ENCODE measurements around the gene BACE2.
"Not testable (repeated sequence)": the region's sequence is repeated elsewhere in the genome, so short reads cannot be mapped to it uniquely, and the experiment has no call there.

The BACE2 gene

DNA sequence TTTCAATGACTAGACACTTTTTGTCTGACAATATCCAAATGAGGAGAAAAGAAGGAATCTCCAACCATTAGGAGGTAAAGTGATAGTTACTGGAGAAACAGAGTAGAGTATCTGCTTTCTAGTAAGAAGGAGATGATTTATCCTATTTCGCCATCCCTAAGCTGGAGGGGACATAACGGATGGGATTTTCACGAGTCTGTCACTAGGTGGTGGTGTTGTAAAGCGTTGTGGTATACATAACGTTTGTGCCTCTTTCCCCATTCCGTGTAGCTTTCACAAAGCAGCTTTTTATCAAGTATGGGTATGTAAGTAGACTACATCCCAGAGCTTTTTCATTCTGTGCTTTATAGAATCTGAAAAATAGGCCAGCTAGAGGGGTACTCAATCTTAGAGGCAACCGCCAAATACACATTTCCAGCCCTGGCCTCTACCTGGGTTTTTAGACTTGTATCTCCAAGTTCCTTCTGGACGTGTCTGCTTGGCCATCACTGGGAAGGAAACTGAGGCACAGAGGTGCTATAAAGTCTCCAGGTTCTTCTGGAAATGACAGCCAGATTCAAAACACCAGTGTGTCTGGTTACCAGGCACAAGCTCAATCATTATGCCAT, 115.4 kb downstream of the BACE2 start:
- DNase-seq: peak; percentile 87

DNA sequence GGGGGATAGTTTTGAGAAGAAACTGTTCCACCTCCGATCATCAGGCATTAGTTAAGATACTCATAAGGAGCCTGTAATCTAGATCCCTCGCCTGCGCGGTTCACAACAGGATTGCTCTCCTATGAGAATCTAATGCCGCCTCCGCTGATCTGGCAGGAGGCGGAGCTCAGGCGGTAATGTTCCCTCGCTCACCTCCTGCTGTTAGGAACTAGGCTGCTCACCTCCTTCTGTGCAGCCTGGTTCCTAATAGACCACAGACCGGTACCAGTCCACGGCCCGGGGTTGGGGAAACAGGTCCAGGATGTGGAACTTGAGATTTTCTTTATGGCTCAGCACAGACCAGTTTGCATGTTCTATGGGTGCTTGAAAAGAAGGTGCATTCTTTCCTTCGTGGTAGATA, 121.5 kb downstream of the BACE2 start:
- no peak for DNase-seq

DNA sequence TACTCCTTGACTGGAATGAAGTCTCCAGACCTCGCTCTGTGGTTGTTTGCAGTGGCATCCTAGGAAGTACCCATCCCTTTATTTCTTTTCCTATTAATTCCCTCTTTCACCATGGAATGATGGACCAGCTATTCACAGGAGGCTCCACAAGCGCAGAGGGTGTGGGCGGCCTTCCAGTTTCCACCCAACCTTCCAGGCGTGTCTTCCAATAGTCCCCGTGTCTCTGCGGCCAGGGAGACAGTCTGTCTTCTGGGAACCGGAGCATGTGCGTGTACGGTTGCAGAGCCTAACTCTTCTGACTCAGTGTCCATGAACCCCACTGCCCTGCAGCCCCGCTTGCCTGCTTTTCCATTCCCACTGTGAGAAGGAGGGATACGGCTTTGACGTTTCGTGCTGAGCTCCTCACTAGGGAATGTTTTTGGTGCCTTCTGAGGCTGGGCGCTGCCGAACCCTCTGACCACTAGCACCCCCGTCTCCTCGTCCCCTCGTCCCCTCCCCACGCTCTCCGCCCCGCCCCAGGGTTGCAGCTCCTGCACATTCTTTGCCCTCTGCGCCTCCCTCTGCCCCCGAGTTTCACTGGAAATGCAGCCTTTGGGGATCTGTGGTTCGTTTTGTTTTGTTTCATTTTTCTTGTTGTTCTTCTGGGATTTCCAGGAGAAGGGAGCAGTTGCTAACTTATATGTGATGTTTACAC, 122.3 kb downstream of the BACE2 start:
- no peak for DNase-seq

DNA sequence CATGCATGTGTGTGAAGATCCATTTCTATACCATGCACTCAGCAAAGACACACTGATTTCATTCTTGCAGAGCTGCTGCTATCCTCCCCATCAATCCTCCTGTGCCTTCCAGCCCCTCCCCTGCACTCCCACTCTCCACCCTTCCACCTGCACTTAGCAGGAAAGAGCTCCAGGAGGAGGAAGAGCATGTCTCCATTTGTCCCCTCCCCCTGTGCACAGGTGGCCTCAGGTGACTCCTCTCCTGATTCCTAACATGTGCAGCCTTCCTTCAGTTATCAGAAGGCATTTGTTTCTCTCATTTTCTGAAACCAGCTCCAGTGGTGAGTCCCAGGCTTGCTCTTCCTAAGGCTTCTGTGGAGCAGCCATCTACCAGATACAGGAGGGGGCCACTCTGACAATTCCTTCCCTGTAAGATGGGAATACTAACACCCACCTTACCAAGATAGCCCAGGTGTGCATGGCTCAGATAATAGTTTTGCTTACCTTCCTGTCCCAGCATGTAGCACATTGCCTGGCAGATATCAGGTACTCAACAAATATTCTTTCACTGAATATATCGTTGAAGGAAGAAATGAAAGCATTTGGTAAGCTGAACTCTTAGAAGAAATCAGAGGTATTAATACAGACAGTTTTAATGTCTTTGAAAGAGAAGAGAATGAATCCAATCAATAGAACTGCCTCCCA, 126.7 kb downstream of the BACE2 start:
- DNase-seq: peak; percentile 79

DNA sequence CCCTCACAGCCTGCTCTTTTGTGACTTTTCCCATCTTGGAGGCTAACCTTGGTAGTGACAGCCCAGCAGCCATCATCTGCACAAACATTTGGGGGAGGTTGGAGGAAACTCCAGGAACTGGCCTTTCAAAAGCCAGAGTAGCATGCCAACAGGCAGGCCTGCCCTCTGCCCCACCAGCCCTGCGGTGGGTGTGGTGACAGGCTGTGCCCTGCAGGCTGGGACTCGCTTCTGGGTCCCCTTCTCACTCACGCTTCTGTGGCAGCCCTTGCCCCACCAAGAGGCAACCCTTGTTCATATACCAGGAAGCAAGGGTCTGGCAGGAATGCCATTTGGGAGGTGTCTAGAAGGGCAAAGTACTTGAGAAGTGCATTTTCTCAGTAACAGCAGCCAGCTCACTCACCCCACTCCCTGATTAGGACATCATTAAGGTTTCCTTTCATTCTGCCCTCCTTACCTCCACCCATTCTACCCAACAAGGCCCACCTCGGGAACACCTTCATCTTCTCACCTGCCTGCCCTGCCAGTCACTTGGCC, 127.8 kb downstream of the BACE2 start:
- DNase-seq: no peak

DNA sequence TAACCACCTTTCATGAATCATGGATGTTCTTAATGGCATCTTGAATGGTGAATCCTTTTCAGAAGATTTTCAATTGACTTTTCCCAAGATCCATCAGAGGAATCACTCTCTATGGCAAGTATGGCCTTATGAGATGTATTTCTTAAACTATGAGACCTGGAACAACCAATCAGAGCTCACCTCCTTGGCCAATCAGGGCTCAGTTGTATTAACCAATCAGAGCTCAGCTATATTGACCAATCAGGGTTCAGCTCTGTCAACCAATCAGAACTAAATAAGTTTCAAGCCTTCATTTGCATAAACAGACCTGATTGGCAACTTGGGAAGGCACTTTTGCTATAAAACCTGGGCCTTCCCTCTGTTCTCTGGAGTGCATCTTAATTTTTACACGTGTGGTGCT, 135.0 kb downstream of the BACE2 start:
- no peak for DNase-seq

DNA sequence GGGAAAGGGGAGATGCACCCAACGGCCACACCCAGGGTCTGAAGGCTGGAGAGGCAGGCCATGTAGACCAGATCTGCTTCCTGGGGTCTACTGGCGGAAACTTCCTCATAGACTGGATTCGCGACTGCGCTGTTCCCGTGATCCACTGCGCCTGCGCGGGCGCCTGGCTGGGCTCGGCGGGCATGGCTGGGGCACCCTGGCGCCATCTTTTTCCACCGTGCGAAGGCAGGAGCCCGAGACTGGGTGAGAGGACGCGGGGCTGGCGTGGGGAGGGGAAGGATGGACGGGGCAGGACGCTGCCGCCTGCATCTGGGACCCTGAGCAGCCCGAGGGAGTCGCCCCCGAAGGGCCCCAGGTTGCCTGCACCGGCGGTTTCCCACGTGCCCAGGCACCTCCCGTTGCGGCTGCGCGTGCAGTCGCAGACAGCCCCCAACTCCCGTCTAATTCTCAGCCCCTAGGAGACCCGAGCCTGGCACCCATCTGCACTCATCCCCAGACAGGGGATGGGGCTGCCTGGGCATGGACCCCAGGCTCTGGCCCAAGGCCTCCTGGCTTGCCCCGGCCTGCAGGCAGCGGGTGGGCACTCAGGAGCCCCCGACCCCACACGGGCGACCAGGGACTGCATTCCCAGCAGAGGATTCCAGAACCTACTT, 136.2 kb downstream of the BACE2 start:
- no peak for DNase-seq

DNA sequence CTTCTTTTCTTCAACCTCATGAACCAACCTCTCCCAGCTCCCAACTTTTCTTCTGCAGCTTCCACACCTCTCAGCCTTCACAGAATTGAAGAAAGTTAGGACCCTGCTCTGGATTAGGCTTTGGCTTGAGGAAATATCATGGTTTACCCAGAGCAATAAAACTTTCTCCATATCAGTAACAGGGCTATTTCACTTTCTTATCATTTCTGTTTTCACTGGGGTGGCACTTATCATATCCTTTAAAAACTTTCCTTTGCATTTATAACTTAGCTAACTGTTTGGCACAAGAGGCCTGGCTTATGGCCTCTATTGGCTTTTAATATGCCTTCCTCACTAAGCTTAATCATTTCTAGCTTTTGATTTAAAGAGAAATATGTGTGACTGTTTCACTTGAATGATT, 139.3 kb downstream of the BACE2 start:
- no peak for DNase-seq

DNA sequence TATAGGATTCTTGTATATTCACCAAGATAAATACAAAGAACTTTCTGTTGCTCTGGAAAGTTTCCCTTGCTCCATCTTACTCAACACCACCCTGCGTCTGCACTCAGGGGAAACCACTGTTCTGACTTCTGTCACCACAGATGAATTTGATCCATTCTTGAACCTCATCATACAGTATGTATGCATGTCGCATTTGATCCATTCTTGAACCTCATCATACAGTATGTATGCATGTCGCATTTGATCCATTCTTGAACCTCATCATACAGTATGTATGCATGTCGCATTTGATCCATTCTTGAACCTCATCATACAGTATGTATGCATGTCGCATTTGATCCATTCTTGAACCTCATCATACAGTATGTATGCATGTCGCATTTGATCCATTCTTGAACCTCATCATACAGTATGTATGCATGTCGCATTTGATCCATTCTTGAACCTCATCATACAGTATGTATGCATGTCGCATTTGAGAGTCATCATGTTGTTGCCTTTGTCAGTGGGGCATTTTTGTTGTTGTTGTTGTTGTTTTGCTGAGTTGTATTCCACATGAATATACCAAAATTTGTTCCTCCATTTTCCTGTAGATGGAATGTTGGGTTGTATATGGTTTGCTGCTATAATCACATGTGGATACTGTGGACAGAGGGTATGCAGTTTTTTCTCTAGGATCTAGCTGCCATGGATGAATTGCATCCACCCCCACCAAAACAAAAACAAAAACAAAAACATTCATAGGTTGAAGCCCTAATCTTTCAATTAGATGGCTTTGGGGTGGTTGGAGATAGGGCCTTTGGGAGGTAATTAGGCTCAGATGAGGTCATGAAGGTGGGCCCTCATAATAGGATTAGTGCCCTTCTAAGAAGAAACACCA, 145.6 kb downstream of the BACE2 start:
- not testable (repeated sequence) for DNase-seq

DNA sequence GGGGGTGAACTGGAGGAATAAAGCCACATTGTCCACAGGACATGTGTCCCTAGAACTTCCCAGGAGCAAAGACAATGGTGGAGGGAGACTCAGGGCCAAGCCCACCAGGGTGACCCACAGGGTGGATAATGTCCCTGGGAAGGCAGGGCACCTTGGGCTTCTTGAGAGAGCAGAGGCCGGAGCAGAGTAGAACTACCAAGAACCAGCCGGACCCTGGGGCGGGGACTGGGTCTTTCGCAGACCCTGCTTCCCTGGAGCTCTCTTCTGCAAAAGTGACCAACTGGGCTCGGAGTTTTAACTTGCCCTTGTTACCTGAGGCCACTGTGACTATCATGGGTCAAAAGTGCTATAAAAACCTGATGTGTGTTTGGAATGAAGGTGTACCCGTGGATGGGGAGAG, 147.8 kb downstream of the BACE2 start:
- DNase-seq: no peak

DNA sequence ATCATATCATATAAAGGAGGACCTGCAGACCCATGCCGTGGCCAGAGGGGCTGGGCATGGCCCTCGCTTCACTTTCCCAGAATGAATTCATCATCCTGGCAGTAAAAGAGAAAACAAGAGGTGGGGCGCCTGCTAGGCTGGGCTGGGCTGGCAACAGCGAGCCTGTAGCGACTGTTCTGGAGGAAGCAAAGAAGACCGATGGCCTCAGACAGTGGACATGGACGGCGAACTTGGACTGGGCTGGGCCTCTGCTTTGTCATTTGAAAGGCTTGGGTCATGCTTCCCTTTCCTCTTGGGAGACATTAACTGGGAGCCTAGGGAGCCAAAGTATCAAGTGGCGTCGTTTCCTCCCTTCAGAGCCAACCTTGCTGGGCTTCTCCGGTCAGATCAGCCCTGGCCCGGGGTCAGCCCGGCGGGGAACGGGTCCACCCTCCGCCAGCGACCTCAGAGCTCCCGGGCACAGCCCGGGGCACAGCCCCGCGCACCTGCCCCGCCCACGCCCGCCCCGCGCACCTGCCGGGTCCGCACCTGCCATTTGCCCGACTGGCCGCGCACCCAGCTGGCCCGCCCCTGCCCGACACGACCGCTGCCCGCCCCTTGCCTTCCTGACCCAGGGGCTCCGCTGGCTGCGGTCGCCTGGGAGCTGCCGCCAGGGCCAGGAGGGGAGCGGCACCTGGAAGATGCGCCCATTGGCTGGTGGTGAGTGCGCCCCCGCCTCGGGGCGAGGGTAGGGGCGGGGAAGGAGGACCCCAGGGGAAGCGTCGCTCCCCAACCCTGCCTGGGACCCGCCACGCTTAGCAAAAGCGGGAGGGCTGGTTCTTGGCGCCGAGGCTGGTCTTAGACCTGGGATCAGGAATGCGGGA, 148.5 kb downstream of the BACE2 start, which contains the start of gene FAM3B:
Gene FAM3B (plus strand): TSS at position 602 of the 863 bp plus-strand sequence. CDS start 79 bp downstream, at position 681.
- no peak for DNase-seq

DNA sequence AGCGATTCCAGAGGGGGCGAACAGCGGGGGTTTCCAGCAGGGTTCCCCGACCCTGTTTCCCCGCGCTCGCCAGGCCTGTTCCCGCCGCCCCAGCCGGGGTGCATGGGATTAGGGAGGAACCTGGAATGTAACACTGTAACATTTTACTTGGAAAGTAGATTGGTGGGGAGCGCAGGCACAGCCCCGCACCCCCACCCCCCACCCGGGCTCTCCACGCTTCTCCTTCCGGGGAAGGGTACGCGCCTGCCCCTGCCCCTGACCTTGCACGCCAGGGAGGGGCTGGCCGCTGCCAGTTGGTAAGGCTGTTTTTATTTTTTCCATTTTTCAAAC, 149.1 kb downstream of the BACE2 start:
- DNase-seq: no peak

DNA sequence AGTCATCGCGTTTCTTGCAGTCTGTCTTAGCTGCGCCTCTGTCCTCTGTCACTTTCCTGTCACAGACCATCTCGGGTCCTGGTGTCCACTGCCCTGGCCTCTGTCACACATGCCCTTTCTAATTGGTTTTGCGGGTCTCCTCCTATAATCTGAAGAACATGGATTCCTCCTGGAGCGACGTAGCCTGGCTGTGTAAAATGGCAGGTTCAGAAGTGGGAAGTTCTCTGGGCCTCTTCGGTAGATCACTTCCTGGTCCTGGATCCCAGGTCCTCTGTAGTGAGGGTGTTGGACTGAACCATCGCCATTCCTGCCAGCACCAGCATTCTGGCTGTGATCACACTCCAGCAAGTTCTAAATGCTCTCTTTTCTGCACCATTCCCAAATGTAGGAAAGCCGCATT, 149.5 kb downstream of the BACE2 start:
- peak; percentile 44 for DNase-seq

DNA sequence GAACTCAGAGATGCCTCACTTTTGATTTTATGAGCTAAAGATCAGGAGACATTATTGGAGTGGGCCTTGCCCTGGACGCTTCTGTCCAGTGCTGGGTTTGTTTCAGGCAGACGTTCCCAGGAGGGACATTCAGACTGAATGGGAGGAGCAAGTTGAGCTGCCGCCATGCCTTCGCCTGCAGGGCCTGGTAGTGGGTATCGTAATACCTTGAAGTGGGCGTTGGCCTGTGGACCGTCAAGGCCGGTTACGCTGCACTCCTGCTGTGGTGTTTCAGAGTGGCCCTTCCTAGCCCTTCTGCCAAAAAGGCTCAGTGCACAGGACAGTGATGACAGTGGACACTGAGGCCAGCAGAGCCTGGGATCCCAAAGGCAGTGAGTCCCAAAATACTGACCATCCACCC, 150.3 kb downstream of the BACE2 start:
- DNase-seq: peak; percentile 26

DNA sequence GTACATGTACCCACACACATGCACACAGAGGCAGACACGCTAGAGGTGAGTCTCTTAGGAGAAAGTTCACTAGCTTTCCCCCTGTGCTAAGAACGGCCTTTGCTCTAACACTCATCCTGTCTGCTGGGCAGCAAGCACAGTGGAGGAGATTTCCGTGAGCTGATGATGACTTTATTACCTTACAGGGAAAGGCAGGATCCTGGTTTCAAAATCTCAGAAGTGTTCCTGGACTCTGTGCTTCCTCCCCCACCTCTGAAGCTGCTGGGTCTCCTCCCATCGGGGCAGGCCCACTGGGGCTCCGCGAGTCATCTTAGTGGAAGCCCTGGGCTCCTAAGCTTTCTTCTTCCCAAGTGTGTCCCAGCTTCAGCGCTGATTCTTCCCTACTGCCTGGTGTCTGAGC, 151.3 kb downstream of the BACE2 start:
- no peak for DNase-seq

DNA sequence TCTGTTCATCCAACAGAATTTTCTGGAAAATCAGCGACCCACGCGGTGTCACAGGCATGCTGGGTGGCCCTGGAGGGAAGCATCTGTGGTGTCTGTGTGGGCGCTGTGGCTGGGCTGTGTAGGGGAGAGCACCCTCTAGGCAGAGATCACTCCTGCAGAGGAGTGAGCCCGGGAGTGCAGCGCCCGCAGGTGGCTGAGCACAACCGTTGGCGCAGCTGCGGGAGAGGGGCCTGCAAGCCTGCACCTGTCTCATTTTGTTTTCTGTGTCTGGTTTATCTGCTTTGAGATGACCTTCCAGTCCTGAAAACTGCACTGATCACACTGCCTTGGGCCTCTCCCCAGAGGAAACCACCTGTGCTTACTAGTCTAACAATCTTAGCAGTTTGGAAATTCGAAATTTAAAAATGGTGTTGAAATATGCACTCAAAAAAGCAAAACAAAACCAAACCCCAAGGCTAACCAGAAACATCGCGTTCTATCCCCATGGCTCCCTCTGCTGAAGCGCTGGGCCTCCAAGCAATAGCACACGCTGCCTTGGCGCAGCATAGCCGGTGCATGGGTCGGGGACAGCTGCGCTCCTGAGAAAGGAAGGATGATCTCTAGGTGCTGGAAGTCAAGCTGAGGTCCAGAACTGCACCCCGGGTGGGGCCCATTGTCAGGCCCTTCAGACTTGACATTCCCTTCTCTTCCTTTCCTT, 153.4 kb downstream of the BACE2 start:
- DNase-seq: peak; percentile 26

DNA sequence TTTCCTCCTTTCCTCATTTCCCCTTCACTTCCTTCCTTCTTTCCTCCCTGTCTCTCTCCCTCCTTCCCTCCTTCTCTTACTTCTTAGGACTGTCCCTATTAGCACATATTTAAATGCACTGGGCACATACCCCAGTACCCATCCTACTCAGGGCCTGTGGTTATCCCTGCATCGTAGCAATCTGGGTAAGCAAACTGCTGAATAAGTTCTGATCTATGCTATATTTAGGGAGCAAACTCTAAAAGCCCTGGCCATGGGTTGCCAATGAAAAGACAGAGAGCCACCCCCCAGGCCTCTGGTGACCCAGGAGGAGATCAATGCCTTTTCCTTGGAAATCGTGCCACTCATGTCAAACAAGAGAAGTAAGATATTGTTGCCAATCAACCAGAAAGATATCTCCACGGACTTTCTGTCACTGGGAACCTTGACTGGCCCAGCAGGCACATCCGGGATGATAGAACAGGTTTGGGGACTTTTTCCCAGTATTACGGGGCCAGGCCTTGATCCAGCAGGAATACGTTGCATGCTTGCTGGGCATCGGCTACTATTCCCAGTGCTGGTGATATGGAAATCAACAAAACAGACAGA, 154.0 kb downstream of the BACE2 start:
- no peak for DNase-seq

DNA sequence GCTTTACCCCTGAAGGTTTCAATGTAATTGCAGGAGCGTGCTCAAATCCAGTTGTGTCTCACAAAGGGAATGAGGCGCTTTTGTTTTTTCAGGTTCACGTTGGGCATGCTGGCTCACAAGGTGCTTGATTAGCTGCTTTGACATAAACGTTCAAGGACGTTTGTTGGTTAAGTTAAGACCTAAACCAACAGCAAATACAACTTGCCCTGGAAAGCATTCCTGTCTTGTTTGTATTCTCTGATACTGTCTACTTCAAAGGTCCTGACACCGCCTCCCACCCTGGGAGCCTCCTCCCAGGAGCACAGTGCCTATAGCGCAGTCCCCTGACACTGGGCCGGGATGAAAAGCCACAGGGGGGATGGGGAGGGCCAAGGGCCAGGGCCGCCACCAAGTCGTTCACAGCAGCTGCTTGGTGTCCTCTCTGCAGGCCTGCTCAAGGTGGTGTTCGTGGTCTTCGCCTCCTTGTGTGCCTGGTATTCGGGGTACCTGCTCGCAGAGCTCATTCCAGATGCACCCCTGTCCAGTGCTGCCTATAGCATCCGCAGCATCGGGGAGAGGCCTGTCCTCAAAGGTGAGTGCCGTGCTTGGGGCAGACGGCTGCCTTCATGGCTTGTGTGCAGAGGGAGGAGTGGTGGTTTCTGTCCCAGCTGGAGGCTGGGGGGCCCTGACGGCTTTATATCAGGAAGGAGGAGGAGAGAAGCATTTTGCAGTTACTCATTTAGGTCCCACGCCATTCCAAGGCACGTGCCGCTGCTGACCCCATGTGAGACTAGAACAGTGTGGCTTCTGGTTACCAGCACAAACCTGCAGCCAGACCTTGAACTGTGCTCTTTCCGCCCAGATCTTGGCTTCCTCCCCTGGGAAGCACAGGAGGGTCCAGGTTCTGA, 154.8 kb downstream of the BACE2 start:
- no peak for DNase-seq

DNA sequence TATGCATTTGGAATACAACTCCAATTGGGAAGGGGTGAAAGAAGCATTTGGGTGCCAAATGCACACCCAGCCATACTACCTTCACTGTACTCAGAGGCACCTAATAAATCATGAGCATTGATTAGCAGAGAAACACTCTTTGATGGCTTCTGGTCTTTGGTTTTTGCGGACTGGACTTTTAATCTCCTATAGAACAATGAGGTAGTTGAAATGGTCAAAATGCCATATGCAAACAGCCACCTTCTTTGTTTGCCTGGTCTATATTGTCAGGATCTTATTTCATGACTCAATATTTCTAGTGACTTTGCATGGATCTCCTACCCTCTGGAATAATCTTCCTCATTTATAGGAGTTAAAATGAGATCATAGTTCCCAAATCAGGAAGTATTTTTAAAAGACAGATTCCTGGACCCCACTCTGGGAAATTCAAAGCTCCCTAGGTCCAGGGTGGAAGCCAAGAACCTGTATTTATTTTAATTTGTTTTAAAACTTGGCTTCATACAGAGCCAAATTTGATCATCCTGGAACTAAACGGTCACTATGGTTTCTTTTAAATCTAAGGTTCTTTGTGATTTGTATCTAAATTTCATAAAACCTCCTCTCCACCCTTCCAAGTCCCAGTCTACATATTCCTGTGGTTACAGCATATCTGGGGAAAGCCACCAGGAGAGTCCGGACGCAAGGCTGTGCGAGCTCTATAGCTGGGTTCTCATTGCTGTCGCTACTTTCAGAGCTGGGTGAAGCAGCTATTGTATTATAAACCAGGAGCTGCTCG, 157.4 kb downstream of the BACE2 start:
- DNase-seq: no peak
